M059J (cell line): Measurements from ENCODE around the gene CD209. TPM values are rescaled to one million over a fixed set of nuclear protein-coding genes. Genes with fewer than 3 reads are reported as not detected.
A peak's percentile ranks its signal among the peaks of the same experiment; 100 is the strongest.
"Not testable (repeated sequence)": the region's sequence is repeated elsewhere in the genome, so short reads cannot be mapped to it uniquely, and the experiment has no call there.

Experiments
- DNase-seq: peaks from one replicate; pipeline ENCODE4 v3.0.0-alpha.2; 2012; ENCODE audit warnings: low read depth
- total RNA-seq: library from RNA; depleted of rRNA; stranded (reverse); fragments of >200 nt; shearing (Covaris generic); gene quantifications from 2 replicates; pipeline ENCODE4 v1.2.3, GENCODE V29; 2014; rRNA removed

Gene CD209, protein sequence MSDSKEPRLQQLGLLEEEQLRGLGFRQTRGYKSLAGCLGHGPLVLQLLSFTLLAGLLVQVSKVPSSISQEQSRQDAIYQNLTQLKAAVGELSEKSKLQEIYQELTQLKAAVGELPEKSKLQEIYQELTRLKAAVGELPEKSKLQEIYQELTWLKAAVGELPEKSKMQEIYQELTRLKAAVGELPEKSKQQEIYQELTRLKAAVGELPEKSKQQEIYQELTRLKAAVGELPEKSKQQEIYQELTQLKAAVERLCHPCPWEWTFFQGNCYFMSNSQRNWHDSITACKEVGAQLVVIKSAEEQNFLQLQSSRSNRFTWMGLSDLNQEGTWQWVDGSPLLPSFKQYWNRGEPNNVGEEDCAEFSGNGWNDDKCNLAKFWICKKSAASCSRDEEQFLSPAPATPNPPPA
- not detected in 2 replicates for total RNA-seq

DNA sequence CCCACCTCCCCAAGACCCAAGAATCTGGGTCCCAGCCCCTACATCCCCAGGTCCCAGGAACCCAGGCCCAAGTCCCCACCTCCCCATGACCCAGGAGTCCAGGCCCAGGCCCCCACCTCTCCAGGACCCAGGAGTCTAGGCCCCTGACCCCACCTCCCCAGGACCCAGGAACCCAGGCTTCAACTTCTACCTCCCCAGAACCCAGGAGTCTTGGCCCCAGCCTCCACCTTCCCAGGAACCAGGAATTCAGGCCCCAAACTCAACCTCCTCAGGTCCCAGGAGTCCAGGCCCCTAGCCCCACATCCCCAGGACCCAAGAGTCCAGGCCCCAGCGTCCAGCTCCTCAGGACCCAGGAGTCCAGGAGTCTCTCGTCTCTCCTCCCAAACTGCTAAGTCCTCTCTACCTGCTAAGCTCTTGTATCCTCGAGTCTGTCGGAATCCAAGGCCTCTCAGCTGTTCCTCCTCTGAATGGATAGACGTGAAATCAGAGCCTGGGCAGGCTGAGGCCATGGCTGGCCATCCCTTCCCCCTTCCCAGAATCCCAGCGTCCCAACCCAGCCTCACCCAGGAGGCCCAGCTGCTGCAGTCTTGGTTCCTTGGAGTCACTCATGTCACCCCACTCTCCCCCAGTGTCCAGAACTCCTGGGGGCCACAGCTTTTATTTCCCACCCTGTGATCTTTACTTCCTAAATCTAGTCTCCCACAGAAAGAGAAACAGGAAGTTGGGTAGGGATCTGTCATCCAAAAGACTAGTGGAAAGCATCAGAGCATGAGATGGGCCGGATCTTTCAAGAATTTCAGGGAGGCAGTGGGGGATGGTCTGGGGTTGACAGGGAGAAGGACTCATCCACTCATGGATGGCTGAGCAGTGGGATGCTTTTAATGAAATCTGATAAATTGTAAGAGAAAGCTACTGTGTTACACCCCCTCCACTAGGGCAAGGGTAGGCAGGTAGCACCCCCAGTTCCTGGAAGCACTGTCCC lies at the start of gene CD209:
Gene CD209, minus strand, starts transcription at position 632 of the 982 bp plus-strand sequence. Its CDS starts 23 bp downstream, at position 609.
- DNase-seq, result no peak

DNA sequence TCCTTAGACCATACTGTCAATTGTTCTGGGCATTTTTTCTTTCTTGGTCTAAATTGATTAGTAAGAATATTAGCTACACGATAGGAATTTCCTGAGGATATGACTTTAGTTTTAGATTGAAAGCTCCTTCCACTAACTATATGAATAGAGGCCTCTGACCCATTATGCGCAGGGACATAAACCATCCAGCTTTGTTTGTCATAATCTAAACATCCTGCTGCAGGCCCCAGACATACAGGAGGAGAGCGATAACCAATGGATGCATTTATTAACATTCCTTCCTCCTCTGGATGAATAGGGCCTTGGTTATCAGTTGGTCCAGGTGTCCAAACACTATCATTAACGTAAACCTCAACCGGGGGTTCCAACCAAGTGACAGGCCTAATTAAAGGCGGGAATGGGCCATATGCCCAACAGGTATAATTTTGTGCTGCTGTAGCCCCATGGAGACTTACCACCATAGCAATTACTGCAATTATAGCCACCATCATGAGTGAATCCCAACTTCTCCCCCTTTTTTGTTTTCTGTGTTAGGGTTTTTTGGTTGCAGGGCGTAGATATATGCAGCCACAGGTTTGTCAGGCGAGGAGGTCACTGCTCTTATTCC lies 48.3 kb upstream of the CD209 start:
- DNase-seq, result no peak

DNA sequence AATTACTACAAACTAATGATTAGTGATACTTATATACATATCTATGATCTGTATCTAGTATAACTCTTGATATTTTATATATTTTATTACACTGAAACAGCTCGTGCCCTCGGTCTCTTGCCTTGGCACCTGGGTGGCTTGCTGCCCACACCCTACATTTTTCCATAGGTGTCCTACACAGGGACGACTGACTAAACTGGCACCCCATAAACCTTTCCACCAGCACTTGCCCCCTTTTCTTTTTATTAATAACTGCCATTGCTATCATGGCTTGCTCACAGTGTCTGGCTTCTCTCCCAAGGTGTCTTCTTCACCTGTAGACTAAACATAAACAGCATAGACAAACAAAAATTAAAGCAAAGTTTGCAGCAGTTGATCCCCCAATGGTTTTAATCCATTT lies 46.2 kb upstream of the CD209 start:
- DNase-seq, result no peak

DNA sequence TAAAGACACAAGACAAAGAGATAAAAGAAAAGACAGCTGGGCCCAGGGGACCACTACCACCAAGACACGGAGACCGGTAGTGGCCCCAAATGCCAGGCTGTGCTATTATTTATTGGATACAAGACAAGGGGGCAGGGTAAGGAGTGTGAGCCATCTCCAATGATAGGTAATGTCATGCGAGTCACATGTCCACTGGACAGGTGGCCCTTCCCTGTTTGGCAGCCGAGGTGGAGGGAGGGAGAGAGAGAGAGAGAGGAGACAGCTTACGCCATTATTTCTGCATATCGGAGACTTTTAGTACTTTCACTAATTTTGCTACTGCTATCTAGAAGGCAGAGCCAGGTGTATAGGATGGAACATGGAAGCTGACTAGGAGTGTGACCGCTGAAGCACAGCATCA lies 45.4 kb upstream of the CD209 start:
- DNase-seq, result not testable (repeated sequence)

DNA sequence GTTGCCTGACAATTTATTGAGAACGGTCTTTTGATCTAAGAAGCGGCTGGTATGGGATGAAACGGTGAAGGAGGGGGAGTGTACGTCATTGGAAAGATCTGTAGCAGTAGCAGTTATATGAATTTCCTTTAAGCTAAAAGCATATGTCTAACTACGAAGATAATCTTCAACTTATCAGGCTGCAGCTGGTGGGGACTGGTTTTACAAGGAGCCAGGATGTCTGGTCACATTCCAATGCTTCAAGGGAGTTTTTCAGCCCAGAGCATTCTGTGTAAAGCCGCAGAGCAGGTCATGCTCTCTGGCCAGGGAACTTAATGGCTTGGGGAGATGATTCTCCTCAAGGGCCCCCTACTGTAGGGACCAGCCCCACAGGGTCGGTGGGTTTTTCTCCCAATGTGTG lies 44.9 kb upstream of the CD209 start:
- no peak for DNase-seq

DNA sequence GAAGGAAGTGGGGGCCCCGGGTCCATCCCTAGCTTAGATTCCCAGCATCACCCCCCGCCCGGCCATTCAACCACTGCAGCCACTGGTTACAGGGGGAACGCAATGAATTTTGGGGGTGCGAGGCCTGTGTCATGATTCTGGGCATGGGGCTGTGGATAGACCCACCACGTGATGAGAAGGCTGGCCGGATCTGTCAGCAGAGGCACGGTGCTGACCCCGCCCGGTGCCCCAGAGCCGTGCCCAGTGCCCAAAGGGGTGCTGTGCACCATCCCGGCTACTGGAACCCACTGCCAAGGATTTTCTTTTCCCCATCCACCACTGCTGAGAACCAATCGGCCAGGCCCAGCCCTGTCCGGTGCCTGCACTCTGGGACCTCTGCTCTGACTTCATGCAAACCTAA lies 43.1 kb upstream of the CD209 start:
- DNase-seq, result no peak

DNA sequence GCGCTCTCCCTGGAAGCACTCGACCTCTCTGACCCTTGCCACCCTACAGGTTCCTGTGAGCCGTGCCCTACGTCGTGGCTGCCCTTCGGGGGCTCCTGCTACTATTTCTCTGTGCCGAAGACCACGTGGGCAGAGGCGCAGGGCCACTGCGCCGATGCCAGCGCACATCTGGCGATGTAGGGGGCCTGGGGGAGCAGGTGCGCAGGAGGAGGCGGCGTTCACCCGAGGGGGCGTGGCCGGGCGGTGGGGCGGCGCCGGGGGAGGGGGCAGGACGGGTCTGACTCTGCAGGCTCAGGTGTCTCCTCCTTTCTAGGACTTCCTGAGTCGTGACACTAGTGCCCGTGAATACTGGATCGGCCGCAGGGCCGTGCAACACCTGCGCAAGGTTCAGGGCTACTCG lies 42.1 kb upstream of the CD209 start:
- no peak for DNase-seq

DNA sequence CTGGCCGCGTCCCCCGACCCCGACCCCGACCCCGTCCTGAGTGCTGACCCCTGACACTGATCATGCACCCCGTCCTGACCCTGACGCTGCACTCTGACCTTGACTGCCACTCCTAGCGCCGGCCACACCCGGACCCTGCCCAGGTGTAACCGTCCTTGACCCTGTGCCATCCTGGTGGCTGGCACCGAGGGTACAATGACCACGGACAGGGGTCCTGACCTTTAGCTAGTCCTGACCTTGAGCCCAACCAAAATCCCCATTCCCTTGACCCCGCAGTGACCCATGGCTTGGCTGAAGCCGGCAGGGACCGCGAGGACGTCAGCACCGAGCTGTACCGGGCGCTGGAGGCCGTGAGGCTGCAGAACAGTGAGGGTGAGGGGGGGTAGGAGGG lies 41.6 kb upstream of the CD209 start:
- no peak for DNase-seq

DNA sequence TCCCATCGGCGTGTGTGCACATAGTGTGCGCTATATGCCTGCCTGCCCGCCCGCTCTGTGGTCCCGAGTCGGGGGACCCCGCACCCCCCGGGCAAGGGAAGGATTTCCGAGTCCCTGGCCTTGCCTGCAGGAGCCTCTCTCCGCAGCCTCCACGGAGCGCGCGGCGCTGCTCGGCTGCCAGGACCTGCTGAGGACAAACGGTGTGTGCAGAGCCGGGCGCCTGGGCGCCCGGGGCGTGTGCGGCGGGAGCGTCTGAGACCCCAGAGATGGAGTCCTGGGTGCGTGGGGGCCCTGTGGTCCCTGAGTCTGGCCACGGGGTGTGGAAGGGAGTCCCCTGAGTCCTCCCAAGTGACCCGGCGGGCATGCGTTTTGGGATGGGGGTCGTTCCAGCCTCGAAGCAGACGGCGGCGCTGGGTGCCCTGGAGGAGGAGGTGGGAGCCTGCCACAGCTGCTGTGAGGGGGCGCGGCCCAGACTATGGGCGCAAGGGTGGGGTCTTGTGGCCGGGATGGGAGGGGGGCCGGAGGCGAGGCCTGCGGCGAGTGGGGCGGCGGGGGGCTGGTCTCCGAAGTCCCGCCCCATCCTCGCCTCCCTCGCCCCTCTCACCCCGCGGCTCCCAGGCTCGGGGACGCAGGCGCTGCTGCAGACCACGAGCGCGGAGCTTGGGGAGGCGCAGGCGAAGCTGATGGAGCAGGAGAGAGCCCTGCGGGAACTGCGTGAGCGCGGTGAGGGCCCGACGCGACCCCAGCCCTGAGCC lies 41.0 kb upstream of the CD209 start:
- DNase-seq, result no peak

DNA sequence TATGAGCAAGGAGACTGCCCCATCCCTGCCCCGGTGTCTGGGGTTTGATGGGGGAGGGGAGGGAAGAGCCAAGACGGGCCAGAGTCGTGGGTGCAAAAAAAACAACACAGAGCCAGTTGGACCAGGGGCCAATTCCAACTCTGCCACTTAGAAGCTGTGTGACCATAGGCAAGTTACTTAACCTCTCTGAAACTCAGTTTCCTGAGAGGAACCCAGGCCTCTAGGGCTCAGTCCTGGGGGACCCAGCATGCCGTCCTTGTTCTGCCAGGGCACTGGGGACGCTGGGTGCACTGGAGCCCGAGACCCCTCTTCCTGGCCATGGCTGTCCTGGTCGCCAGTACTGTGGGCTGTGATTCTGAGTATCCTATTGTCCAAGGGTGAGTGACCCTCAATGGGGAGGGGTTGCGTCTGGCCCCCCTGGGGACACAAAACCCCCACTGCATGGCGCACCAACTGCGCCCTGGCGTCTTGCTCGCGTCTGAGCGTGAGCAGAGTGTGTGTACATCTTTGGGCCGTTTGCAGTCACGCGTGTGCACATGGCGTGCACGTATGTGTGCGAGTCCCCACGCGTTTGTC lies 40.4 kb upstream of the CD209 start:
- no peak for DNase-seq

DNA sequence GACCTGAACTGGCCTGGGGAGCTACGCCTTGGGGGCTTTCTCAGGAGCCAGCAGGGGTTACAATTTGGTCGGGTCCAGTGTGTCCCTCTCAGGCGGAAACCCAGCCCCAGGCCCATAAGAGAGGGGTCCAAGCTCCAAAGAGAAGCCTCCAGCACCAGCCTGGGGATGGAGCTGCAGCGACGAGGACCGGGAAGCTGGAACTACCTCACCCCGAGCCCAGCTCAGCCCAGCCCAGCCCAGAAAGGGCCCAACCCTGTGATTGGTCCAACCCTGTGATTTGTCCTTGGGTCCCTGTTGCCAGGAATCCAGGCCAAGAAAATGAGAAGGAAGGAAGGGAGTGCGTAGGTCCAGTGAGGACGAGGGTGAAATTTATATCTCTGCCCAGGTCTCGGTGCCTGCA lies 39.8 kb upstream of the CD209 start:
- DNase-seq, result no peak

DNA sequence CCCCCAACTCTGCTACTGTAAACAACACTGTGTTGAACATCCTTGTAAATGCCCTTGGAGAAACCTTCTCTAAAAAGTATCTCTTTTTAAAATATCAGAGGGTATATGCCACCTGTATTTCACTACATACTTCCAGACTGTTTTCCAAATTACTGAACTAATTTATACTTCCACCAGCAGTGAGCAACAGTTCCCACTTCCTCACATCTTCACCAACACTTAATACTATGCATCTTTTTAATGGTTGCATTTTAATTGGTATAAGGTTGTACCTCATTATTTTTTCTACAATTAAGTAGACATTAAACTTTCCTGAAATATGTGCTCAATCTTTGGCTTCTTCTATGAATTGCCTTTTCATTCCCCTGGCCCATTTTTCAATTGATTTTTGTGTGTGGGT lies 37.5 kb upstream of the CD209 start:
- no peak for DNase-seq

DNA sequence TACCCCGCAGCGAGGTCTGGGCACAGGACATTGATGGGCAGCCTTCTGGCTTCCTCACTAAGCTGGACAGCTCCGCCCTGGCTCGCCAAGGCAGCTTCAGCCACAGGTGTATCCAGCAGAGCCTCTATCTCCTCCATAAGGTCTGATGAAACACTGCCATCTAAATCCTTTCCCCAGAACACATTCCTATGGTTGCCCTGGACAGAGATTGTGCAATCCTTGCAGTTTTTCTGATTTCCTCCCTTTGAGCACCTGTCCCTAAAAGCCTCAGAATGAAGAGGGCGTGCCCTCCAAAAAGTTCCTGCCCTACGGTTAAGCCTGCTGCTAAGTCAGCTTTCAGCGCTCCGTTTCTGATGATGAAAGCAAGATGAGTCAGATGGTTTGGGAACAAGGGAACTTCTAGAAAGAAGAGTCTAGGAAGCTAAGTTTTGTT lies 36.7 kb upstream of the CD209 start:
- DNase-seq, result peak; percentile 44

DNA sequence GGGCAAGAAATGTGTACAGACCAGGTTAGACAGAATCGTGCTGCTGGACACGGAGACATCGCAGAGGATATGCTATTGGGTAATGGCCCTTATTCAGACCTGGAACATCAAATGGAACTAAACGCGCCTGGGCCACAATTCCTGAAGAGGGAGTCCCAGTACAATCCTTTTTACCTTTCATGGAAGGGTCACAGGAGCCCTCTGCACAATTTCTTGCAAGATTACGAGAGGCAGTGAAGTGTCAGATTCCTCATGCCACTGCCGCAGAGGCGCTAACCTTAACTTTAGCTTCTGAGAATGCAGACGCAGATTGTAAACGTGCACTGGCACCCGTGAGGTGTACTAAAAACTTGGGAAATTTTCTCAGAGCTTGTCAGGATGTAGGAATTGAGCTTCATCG lies 33.8 kb upstream of the CD209 start:
- DNase-seq, result no peak

DNA sequence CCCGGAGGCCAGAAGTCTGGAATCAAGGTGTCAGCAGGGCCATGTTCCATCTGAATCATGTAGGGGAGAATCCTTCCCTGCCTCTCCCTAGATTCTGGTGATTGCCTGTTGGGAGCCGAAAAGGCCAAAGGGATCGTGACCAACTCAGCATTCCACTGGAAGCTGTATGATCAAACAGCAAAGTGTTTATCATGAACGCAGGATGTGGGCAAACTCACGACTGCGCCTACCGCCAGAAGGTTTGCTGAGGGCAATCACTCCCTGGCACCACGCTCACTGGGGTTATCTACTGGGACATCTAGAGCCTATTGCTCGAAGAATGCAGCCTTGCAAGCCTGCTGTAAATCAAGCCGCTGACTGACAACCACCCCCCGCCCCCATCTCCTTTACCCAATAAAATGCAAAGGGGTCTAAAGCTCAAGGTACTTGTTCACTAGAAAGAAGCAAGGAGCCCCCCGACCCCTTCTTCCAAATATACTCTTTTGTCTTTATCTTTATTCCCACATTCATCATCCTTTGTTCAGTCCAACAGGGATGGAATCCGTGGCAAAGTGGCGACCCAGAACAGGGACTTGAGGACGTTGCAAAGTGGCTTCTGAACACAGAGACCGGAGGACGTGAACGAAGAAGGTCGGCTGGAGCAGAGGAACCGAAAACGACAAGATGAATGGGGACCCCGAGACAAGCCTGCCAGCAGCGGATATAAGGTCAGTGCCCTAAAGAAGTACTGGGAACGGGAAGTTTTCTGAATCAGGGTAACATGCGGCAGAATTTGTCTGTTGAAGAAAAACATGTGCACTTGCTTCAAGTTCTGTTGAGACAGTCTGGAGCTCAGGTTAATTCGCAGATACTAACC lies 32.5 kb upstream of the CD209 start:
- no peak for DNase-seq

DNA sequence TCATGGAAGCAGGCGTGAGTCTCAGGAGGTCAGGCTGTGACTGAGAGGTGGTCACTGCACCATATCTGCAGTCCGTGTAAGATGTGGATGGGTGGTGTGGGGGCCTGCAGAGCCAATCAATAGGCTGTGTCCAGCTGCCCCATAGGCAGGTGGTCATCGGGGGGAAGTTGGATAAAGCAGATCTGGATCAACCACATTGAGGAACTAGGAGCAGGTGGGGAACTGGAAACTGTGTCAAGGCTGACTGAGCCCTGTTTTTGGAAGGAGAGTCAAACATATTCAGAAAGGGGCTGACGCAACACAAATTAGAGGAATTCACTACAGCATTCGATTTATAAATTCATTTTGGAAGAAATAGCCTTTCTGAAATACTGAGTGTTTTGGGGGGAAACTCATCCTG lies 30.7 kb upstream of the CD209 start:
- DNase-seq, result no peak

DNA sequence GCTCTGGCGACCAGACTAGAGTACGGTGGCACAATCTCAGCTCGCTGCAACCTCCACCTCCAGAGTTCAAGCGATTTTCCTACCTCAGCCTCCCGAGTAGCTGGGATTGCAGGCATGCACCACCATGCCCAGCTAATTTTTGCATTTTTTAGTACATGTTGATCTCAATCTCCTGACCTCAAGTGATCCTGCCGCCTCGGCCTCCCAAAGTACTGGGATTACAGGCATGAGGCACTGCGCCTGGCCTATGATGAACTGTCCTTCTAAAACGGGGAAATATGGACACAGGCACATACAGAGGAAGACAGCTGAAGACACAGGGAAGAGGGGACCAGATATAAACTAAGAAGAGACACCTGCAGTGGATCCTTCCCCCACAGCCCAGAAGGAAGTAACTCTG lies 28.4 kb upstream of the CD209 start:
- no peak for DNase-seq

DNA sequence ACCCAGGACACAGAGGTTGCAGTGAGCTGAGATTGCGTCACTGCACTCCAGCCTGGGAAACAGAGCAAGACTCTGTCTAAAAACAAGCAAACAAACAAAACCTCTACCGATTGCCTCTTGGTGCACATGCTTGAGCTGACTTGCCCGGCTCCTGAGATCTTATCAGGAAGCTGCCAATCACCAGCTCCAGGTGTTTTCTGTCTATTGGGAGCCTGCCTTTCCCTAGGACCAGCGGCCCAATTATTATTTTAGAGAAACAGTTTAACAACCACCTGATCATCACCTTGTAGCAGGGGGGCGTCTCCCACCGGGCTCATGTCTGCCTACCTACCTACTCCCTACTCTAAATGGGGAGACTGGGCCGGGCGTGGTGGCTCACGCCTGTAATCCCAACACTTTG lies 26.5 kb upstream of the CD209 start:
- no peak for DNase-seq

DNA sequence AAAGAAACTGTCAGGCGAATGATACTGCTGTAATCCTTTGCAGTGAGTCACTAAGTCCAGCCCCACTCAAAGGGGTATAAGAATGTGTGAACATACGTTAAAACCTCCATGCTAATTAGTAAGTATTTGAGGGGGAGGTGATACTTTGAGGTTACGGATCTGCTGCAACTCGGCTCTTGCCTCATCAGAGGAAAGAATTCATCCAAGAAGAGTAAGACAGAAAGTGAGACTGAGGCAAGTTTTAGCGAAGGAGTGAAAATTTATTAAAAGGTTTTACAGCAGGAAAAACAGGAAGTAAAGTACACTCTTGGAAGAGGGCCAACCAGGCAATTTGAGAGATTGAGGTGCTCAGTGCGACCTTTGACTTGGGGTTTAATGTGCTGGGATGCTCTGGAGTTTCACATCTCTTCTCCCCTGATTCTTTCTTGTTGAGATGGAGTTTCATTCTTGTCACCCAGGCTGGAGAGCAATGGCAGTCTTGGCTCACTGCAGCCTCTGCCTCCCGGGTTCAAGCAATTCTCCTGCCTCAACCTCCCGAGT lies 25.5 kb upstream of the CD209 start:
- DNase-seq, result no peak

DNA sequence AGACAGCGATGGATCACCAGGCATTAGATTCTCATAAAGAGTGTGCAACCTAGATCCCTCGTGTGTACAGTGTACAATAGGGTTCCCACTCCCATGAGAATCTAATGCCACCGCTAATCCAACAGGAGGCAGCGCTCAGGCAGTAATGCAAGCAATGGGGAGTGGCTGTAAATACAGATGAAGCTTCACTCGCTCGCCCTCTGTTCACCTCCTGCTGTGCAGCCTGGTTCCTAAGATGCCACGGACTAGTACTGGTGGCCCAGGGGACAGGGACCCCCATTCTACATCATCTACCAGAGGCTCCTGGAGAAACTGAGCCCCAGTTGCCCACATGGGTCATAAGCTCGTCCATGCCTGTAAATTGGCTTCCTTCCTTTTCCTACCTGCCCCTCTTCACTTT lies 23.7 kb upstream of the CD209 start:
- no peak for DNase-seq
